Suprapubic skin (tissue), 4 donors: ENCODE results near the gene MTG2. TPM values are rescaled to one million over a fixed set of nuclear protein-coding genes. Genes with fewer than 3 reads are reported as not detected.

Source experiments
- DNase-seq, 2 donors: peaks; one replicate each; pipeline ENCODE4 v3.0.0-alpha.2; 2019; ENCODE audit warnings: low spot score in 2 of 2
- H3K27ac ChIP-seq: fragments of 200-600 bp; sonication (generic); one replicate; pipeline ENCODE4 v1.5.1; 2019
- H3K27me3 ChIP-seq: fragments of 200-600 bp; sonication (generic); one replicate; pipeline ENCODE4 v1.5.1; 2019
- H3K36me3 ChIP-seq: fragments of 200-600 bp; sonication (generic); one replicate; pipeline ENCODE4 v1.5.1; 2019
- H3K4me1 ChIP-seq: fragments of 200-600 bp; sonication (generic); one replicate; pipeline ENCODE4 v1.5.1; 2019
- H3K4me3 ChIP-seq: fragments of 200-600 bp; sonication (generic); one replicate; pipeline ENCODE4 v1.5.1; 2019; ENCODE audit warnings: mild to moderate bottlenecking
- H3K9me3 ChIP-seq: fragments of 200-600 bp; sonication (generic); one replicate; pipeline ENCODE4 v1.5.1; 2019
- EP300 ChIP-seq: sonication (generic); formaldehyde crosslinking; IDR thresholded peaks from one replicate; pipeline ENCODE4 v1.6.1; 2017; ENCODE audit warnings: antibody characterized with exemption
- POLR2A ChIP-seq, 2 donors: fragments of 450-650 bp; IDR thresholded peaks; one replicate each; pipeline ENCODE4 v1.6.1; 2017; ENCODE audit warnings: antibody characterized with exemption in 2 of 2, mild to moderate bottlenecking in 2 of 2, moderate library complexity in 2 of 2
- POLR2AphosphoS5 ChIP-seq, 3 donors: sonication (generic); formaldehyde crosslinking; IDR thresholded peaks; one replicate each; pipeline ENCODE4 v1.6.1; 2017; ENCODE audit warnings: antibody characterized with exemption in 3 of 3
- WGBS: methylation state at CpG from one replicate; pipeline ENCODE4 v1.1.5; 2018; 5-methylcytosine and 5-hydroxymethylcytosine counted together
- total RNA-seq, 4 donors: library from RNA; depleted of rRNA; stranded (reverse); fragments of >200 nt; gene quantifications; one replicate each; pipeline ENCODE4 v1.1.0, GENCODE V29; 2016
- TF ChIP-seq, protein P1 (sequence below), 2 donors: fragments of 200-600 bp in 1 of 2; fragments of 450-650 bp in 1 of 2; sonication (generic) in 1 of 2; IDR thresholded peaks; one replicate each; pipeline ENCODE4 v1.5.1; 2016 to 2019; ENCODE audit warnings: antibody characterized with exemption in 2 of 2, mild to moderate bottlenecking in 1 of 2, moderate library complexity in 1 of 2

The MTG2 gene
- total RNA-seq, 4 donors from 2014 or later = 19.1 to 43.0 (median 30.3) TPM

DNA sequence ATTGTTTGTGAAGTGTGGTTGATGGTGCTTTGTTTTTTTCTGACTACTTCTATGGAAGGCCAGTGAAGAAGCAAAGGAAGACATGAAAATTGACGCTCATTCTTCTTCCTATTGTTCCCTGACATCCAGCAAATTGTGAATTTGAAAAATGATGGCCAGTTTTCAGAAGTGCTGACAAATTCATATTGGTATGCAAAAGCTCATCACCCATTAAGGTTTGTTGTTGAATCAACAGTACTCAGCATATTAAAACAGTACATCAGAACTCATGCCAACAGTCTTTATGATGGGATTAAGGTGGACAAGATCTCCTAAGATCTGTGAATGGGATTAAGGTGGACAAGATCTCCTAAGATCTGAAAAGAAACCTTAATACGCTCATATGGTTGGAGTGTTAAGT lies 1.0 kb upstream of the MTG2 start:
- TF ChIP-seq EP300 = no peak
- no peak for TF ChIP-seq POLR2AphosphoS5 (IDR thresholded peaks at IDR 0.05)
- TF ChIP-seq, protein P1, sequence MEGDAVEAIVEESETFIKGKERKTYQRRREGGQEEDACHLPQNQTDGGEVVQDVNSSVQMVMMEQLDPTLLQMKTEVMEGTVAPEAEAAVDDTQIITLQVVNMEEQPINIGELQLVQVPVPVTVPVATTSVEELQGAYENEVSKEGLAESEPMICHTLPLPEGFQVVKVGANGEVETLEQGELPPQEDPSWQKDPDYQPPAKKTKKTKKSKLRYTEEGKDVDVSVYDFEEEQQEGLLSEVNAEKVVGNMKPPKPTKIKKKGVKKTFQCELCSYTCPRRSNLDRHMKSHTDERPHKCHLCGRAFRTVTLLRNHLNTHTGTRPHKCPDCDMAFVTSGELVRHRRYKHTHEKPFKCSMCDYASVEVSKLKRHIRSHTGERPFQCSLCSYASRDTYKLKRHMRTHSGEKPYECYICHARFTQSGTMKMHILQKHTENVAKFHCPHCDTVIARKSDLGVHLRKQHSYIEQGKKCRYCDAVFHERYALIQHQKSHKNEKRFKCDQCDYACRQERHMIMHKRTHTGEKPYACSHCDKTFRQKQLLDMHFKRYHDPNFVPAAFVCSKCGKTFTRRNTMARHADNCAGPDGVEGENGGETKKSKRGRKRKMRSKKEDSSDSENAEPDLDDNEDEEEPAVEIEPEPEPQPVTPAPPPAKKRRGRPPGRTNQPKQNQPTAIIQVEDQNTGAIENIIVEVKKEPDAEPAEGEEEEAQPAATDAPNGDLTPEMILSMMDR (IDR thresholded peaks at IDR 0.05) = no peak
- no peak for TF ChIP-seq POLR2A (IDR thresholded peaks at IDR 0.05)
- H3K27me3 ChIP-seq = no peaks in the 10 kb centered on the region
- H3K4me3 ChIP-seq = peak overlapping the region; percentile 87
- no peak overlapping the region for H3K27ac ChIP-seq
- peaks cover 20% of the 10 kb centered on the region for H3K36me3 ChIP-seq
- no peak for DNase-seq
- 94% methylated on average over 2 of the region's 2 CpGs for WGBS
- no peaks in the 10 kb centered on the region for H3K9me3 ChIP-seq
- H3K4me1 ChIP-seq = peaks cover 24% of the 10 kb centered on the region

DNA sequence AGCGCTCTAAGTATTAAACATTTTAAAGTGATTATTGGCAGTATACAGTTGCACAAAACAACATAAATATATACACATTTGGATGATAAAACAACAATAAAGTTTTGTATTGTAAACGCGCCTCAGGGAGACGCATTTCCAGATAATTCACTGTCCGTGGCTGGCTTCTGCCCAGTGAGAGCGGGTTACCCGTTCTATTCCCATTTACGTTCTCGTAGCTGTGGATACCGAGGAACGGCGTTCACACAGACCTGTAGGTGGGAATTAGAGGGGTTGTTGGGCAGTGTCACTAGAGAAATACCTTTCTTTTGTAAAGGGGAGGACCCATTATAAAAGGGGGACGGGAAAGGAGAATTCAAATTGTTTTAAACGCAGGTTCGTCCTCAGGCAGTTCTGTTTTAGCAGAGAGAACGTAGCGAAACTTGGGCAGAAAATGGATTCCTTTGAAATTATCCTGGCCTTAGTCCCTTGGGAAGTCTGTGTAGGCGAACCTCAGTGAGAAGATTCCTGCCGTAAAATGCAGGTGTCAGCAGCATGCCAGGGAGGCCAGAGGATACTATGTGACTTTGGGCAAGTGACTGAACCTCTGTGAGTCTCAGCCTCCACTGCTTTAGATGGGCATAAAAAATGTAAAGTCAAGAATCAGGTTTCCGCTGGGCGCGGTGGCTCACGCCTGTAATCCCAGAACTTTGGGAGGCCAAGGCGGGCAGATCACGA lies 756 bp downstream of the MTG2 start:
- TF ChIP-seq EP300 = no peak
- TF ChIP-seq, protein P1 (IDR thresholded peaks at IDR 0.05) = no peak
- H3K36me3 ChIP-seq = peaks cover 13% of the 10 kb centered on the region
- peaks cover 35% of the 10 kb centered on the region for H3K4me1 ChIP-seq
- no peak for DNase-seq
- 25% methylated on average over 25 of the region's 25 CpGs for WGBS
- no peaks in the 10 kb centered on the region for H3K9me3 ChIP-seq
- no peaks in the 10 kb centered on the region for H3K27me3 ChIP-seq
- peak overlapping the region; percentile 92 for H3K27ac ChIP-seq
- peak overlapping the region; percentile 87 for H3K4me3 ChIP-seq

DNA sequence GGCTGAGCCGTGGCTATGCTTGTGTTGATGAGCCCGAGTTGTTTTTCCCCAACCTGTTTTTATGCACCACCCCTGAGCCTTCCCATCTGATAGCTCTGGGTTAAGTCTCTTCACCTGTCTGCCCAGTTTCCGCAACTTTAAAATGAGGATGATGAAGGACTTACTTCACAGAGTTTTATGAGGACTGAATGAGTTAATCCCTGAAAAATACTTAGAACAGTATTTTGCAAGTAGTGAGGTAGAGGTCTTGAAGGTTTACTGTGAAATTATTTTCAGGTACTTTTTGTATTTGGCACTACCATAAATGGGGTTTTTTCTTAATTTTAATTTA lies 3.2 kb downstream of the MTG2 start:
- H3K27ac ChIP-seq = no peak overlapping the region

DNA sequence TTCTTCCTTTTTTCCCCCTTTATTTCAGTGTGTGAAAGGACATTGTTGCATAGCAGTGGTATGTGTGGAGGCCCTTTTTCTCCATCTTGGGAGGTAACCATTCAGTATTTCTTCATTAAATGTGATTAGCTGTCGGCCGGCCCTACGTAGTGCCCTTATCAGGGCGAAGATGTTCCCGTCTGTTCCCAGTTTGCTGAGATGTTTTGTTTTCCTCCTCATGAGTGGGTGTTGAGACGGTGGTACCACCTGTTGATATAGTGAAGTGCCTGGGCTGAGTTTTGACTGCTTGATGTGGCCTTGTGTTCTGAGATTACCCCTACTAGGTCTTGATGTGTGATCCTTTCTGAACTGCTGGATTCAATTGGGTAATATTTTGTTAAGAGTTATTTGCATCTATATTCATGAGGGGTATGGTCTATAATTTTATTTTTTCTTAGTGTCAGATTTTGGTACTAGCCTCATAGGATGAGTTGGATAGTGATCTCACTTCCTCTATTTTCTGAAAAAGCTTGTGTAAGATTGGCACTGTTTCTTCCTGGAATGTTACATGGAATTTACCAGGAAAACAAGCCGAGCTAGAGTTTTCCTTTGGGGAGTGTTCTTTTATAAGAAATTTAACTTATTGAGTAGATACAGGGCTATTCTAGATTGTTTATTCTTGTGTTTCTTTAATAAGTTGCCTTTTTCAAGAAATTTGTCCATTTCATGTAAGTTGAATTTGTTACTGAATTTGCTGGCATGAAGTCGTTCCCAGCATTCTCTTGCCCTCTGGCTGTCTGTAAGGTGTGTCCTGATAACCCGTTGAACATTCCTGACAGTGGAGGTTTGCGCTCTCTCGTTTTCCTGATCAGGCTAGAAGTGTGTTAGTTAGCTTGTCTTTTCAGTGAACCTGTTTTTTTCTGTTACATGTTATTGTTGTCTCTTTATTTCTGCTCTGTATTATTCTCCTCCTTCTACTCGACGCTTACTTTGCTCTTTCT lies 4.3 kb downstream of the MTG2 start:
- H3K27ac ChIP-seq = no peak overlapping the region
- H3K27me3 ChIP-seq = no peaks in the 10 kb centered on the region
- H3K36me3 ChIP-seq = peaks cover 6% of the 10 kb centered on the region
- 59% methylated on average over 13 of the region's 13 CpGs for WGBS
- no peaks in the 10 kb centered on the region for H3K9me3 ChIP-seq
- peaks cover 29% of the 10 kb centered on the region for H3K4me1 ChIP-seq
- TF ChIP-seq POLR2AphosphoS5 (IDR thresholded peaks at IDR 0.05) (no peak), EP300 (no peak), POLR2A (IDR thresholded peaks at IDR 0.05) (no peak)
- TF ChIP-seq, protein P1 (IDR thresholded peaks at IDR 0.05) = no peak
- H3K4me3 ChIP-seq = no peak overlapping the region
- DNase-seq = no peak

More for the DNA sequence above, 3.2 kb downstream of the MTG2 start:
- no peak for DNase-seq
- Histone ChIP-seq H3K4me3 (no peak overlapping the region), H3K36me3 (peaks cover 6% of the 10 kb centered on the region), H3K4me1 (peaks cover 35% of the 10 kb centered on the region), H3K9me3 (no peaks in the 10 kb centered on the region), H3K27me3 (no peaks in the 10 kb centered on the region)
- WGBS = 70% methylated on average over 3 of the region's 3 CpGs
- TF ChIP-seq POLR2AphosphoS5 (IDR thresholded peaks at IDR 0.05) (no peak), POLR2A (IDR thresholded peaks at IDR 0.05) (no peak), EP300 (no peak)
- TF ChIP-seq, protein P1 (IDR thresholded peaks at IDR 0.05) = no peak
